Measurements from ENCODE around the gene AHNAK. TPM values are rescaled to one million over a fixed set of nuclear protein-coding genes. Genes with fewer than 3 reads are reported as not detected.
"Not testable (repeated sequence)": the region's sequence is repeated elsewhere in the genome, so short reads cannot be mapped to it uniquely, and the experiment has no call there.

Gene AHNAK
- total RNA-seq, 1 experiment from 2014 or later: 188 TPM

GRCh38 chr11:62390722-62391121 is 155.9 kb downstream of the AHNAK start:
- DNase-seq (ENCODE audit: low read depth): no peak
- in situ Hi-C loops (cut with HindIII; ENCODE audit: low pct_unique_long_range_greater_than_20kb, low sequenced_read_pairs): no loop called here

GRCh38 chr11:62390237-62390636 is 156.4 kb downstream of the AHNAK start:
- in situ Hi-C loops (cut with HindIII; ENCODE audit: low pct_unique_long_range_greater_than_20kb, low sequenced_read_pairs): no loop called here
- no peak for DNase-seq (ENCODE audit: low read depth)

- in situ Hi-C loops (cut with HindIII; ENCODE audit: low pct_unique_long_range_greater_than_20kb, low sequenced_read_pairs): no loop called here
Measured at GRCh38 chr11:62388999-62389398, 157.6 kb downstream of the AHNAK start.

GRCh38 chr11:62387381-62387780 is 159.2 kb downstream of the AHNAK start:
- no peak for DNase-seq (ENCODE audit: low read depth)
- in situ Hi-C loops (cut with HindIII; ENCODE audit: low pct_unique_long_range_greater_than_20kb, low sequenced_read_pairs): no loop called here

More at GRCh38 chr11:62388999-62389398, 157.6 kb downstream of the AHNAK start:
- no peak for DNase-seq (ENCODE audit: low read depth)

- DNase-seq (ENCODE audit: low read depth); in situ Hi-C loops (cut with HindIII; ENCODE audit: low pct_unique_long_range_greater_than_20kb, low sequenced_read_pairs): not testable (repeated sequence)
Measured at GRCh38 chr11:62386083-62386482, 160.5 kb downstream of the AHNAK start.

GRCh38 chr11:62383822-62384221 is 162.8 kb downstream of the AHNAK start:
- in situ Hi-C loops (cut with HindIII; ENCODE audit: low pct_unique_long_range_greater_than_20kb, low sequenced_read_pairs): no loop called here
- peak; percentile 15 for DNase-seq (ENCODE audit: low read depth)

Other genes with a start within 250 kb of the AHNAK start
- gene SCGB1D4, start 247.7 kb downstream of the AHNAK start, total RNA-seq (2014; rRNA removed; shearing (Covaris generic); ENCODE audit: low replicate concordance): not detected in 2 replicates
- gene ASRGL1, start 209.4 kb downstream of the AHNAK start, total RNA-seq (2014; rRNA removed; shearing (Covaris generic); ENCODE audit: low replicate concordance): 20.3 and 27.7 TPM in 2 replicates
- gene SCGB1A1, start 127.8 kb downstream of the AHNAK start, total RNA-seq (2014; rRNA removed; shearing (Covaris generic); ENCODE audit: low replicate concordance): not detected in 2 replicates
- 2,603 and 2,794 TPM in 2 replicates for gene EEF1G, start 27.1 kb upstream of the AHNAK start, total RNA-seq (2014; rRNA removed; shearing (Covaris generic); ENCODE audit: low replicate concordance)
- 11.7 and 14.2 TPM in 2 replicates for gene TUT1, start 44.7 kb upstream of the AHNAK start, total RNA-seq (2014; rRNA removed; shearing (Covaris generic); ENCODE audit: low replicate concordance)
- 87.5 and 107 TPM in 2 replicates for gene MTA2, start 55.1 kb upstream of the AHNAK start, total RNA-seq (2014; rRNA removed; shearing (Covaris generic); ENCODE audit: low replicate concordance)
- 16.1 and 19.3 TPM in 2 replicates for gene EML3, start 66.0 kb upstream of the AHNAK start, total RNA-seq (2014; rRNA removed; shearing (Covaris generic); ENCODE audit: low replicate concordance)
- gene ROM1, start 66.5 kb upstream of the AHNAK start, total RNA-seq (2014; rRNA removed; shearing (Covaris generic); ENCODE audit: low replicate concordance): 4.5 and 7.4 TPM in 2 replicates
- 34.9 and 52.3 TPM in 2 replicates for gene B3GAT3, start 75.2 kb upstream of the AHNAK start, total RNA-seq (2014; rRNA removed; shearing (Covaris generic); ENCODE audit: low replicate concordance)
- 434 and 492 TPM in 2 replicates for gene GANAB, start 99.8 kb upstream of the AHNAK start, total RNA-seq (2014; rRNA removed; shearing (Covaris generic); ENCODE audit: low replicate concordance)
- gene INTS5, start 106.5 kb upstream of the AHNAK start, total RNA-seq (2014; rRNA removed; shearing (Covaris generic); ENCODE audit: low replicate concordance): 7.6 and 14.5 TPM in 2 replicates
- 48.1 and 59.2 TPM in 2 replicates for gene C11orf98, start 118.4 kb upstream of the AHNAK start, total RNA-seq (2014; rRNA removed; shearing (Covaris generic); ENCODE audit: low replicate concordance)
- gene CSKMT, start 118.5 kb upstream of the AHNAK start, total RNA-seq (2014; rRNA removed; shearing (Covaris generic); ENCODE audit: low replicate concordance): 0.09 and 6.4 TPM in 2 replicates
- 18.2 and 25.6 TPM in 2 replicates for gene UQCC3, start 124.9 kb upstream of the AHNAK start, total RNA-seq (2014; rRNA removed; shearing (Covaris generic); ENCODE audit: low replicate concordance)
- 1.9 and 3.2 TPM in 2 replicates for gene LBHD1, start 125.5 kb upstream of the AHNAK start, total RNA-seq (2014; rRNA removed; shearing (Covaris generic); ENCODE audit: low replicate concordance)
- 81.8 and 106 TPM in 2 replicates for gene UBXN1, start 132.3 kb upstream of the AHNAK start, total RNA-seq (2014; rRNA removed; shearing (Covaris generic); ENCODE audit: low replicate concordance)
- gene LRRN4CL, start 142.7 kb upstream of the AHNAK start, total RNA-seq (2014; rRNA removed; shearing (Covaris generic); ENCODE audit: low replicate concordance): not detected in 2 replicates
- gene BSCL2, start 160.6 kb upstream of the AHNAK start, total RNA-seq (2014; rRNA removed; shearing (Covaris generic); ENCODE audit: low replicate concordance): 37.5 and 55.8 TPM in 2 replicates
- gene GNG3, start 160.9 kb upstream of the AHNAK start, total RNA-seq (2014; rRNA removed; shearing (Covaris generic); ENCODE audit: low replicate concordance): not detected in 2 replicates
- 4.4 and 4.8 TPM in 2 replicates for gene HNRNPUL2, start 180.7 kb upstream of the AHNAK start, total RNA-seq (2014; rRNA removed; shearing (Covaris generic); ENCODE audit: low replicate concordance)
- gene TTC9C, start 181.7 kb upstream of the AHNAK start, total RNA-seq (2014; rRNA removed; shearing (Covaris generic); ENCODE audit: low replicate concordance): 30.9 and 37.2 TPM in 2 replicates
- 4.6 and 14.9 TPM in 2 replicates for gene ZBTB3, start 207.4 kb upstream of the AHNAK start, total RNA-seq (2014; rRNA removed; shearing (Covaris generic); ENCODE audit: low replicate concordance)
- 75.4 and 80.0 TPM in 2 replicates for gene POLR2G, start 214.8 kb upstream of the AHNAK start, total RNA-seq (2014; rRNA removed; shearing (Covaris generic); ENCODE audit: low replicate concordance)
- gene TAF6L, start 224.6 kb upstream of the AHNAK start, total RNA-seq (2014; rRNA removed; shearing (Covaris generic); ENCODE audit: low replicate concordance): 12.9 and 14.6 TPM in 2 replicates
- 14.9 and 33.8 TPM in 2 replicates for gene TMEM179B, start 240.6 kb upstream of the AHNAK start, total RNA-seq (2014; rRNA removed; shearing (Covaris generic); ENCODE audit: low replicate concordance)
- gene TMEM223, start 245.2 kb upstream of the AHNAK start, total RNA-seq (2014; rRNA removed; shearing (Covaris generic); ENCODE audit: low replicate concordance): 42.0 and 58.7 TPM in 2 replicates

All from Caki2 (cell line).